HCT116 (cell line): ENCODE data around the gene RBM38. TPM values are rescaled to one million over a fixed set of nuclear protein-coding genes. Genes with fewer than 3 reads are reported as not detected.

Experiments used
- ATAC-seq: fragments of 200-7000 bp; cut with Tn5 transposase; 2 replicates; pipeline ENCODE4 v1.9.1; 2020; ENCODE audit warnings: mild to moderate bottlenecking, moderate library complexity
- BruUV-seq: library from RNA; stranded (reverse); fragments of 400-500 nt; replicated peaks from 2 replicates; lab custom pipeline; 2021; lab: Mats Ljungman, UMichigan
- CTCF ChIA-PET: fragments of 300-600 bp; sonication (Branson Sonifier 250); formaldehyde crosslinking; loops from one replicate; lab custom pipeline; 2021; ENCODE audit warnings: antibody characterized with exemption; lab: Charles Lee
- POLR2A ChIA-PET: fragments of 300-600, 350-600 bp; sonication (Branson Sonifier 250); formaldehyde crosslinking; loops from one replicate; lab custom pipeline; 2021; ENCODE audit warnings: antibody characterized with exemption; lab: Charles Lee
- RAD21 ChIA-PET, 2 experiments: fragments of 300-600 bp; sonication (Branson Sonifier 250); formaldehyde crosslinking; loops; one replicate each; lab custom pipeline; 2023; ENCODE audit warnings: low total read pairs in 2 of 2; ENCODE audit not compliant: uncharacterized antibody in 2 of 2, unreplicated experiment in 2 of 2, low non-redundant PET in 1 of 2; lab: Charles Lee
- DNase-seq: peaks from one replicate; pipeline ENCODE4 v3.0.0-alpha.2; 2010; ENCODE audit warnings: low read depth, low spot score
- H2AFZ ChIP-seq: fragments of 200-600 bp; shearing (Covaris generic), sonication (generic); 2 replicates; pipeline ENCODE4 v1.6.1; 2017; ENCODE audit warnings: low read depth, mixed run types, mixed read lengths, antibody characterized with exemption, low read length; ENCODE audit not compliant: poor library complexity, severe bottlenecking
- H3K27ac ChIP-seq: 2 replicates; pipeline ENCODE4 v1.5.1; 2012; ENCODE audit warnings: low read depth, low read length
- H3K27me3 ChIP-seq: fragments of 200-600 bp; sonication (generic); 2 replicates; pipeline ENCODE4 v1.6.1; 2016; ENCODE audit warnings: mixed run types, low read length, mixed read lengths; ENCODE audit not compliant: insufficient read depth
- H3K36me3 ChIP-seq, 2 experiments: fragments of 200-500 bp in 1 of 2; fragments of 200-600 bp in 1 of 2; sonication (Bioruptor generic) in 1 of 2; sonication (generic) in 1 of 2; 2 replicates each; pipeline versions ENCODE4 v1.5.1 to v1.6.1; 2014 to 2016; ENCODE audit warnings: low read length in 2 of 2, inconsistent platforms in 1 of 2, mixed read lengths in 1 of 2, mixed run types in 1 of 2; ENCODE audit not compliant: insufficient read depth in 2 of 2, control insufficient read depth in 1 of 2
- H3K4me1 ChIP-seq, 2 experiments: fragments of 200-600 bp in 1 of 2; sonication (generic) in 1 of 2; 2 replicates each; pipeline versions ENCODE4 v1.5.1 to v1.6.1; 2012 to 2017; ENCODE audit warnings: low read length in 2 of 2, inconsistent platforms in 1 of 2, mild to moderate bottlenecking in 1 of 2, mixed read lengths in 1 of 2, mixed run types in 1 of 2, moderate library complexity in 1 of 2; ENCODE audit not compliant: insufficient read depth in 2 of 2, control insufficient read depth in 1 of 2
- H3K4me2 ChIP-seq: fragments of 200-600 bp; sonication (generic); 2 replicates; pipeline ENCODE4 v1.6.1; 2017; ENCODE audit warnings: mixed run types, low read length, mixed read lengths
- H3K4me3 ChIP-seq, 2 experiments: fragments of 200-600 bp in 1 of 2; sonication (generic) in 1 of 2; replicated peaks in 1 of 2; 2 replicates each; pipeline ENCODE4 v1.5.1; 2011 to 2016; ENCODE audit warnings: low read length in 2 of 2, control low read depth in 1 of 2, low read depth in 1 of 2, mild to moderate bottlenecking in 1 of 2, mixed read lengths in 1 of 2, mixed run types in 1 of 2
- H3K79me2 ChIP-seq: fragments of 200-600 bp; sonication (generic); 2 replicates; pipeline ENCODE4 v1.6.1; 2017; ENCODE audit warnings: mild to moderate bottlenecking, mixed run types, low read length, moderate library complexity, mixed read lengths; ENCODE audit not compliant: insufficient read depth
- H3K9ac ChIP-seq: fragments of 200-600 bp; sonication (generic); 2 replicates; pipeline ENCODE4 v1.6.1; 2016; ENCODE audit warnings: low read length, mixed read lengths
- H3K9me2 ChIP-seq: fragments of 200-600 bp; sonication (generic), shearing (Covaris generic); 2 replicates; pipeline ENCODE4 v1.6.1; 2017; ENCODE audit warnings: mixed run types, mild to moderate bottlenecking, moderate library complexity; ENCODE audit not compliant: insufficient read depth
- H3K9me3 ChIP-seq, 2 experiments: fragments of 200-500 bp in 1 of 2; fragments of 200-600 bp in 1 of 2; sonication (Bioruptor generic) in 1 of 2; sonication (generic) in 1 of 2; 2 replicates each; pipeline ENCODE4 v1.6.1; 2014 to 2017; ENCODE audit warnings: low read length in 2 of 2, mixed read lengths in 2 of 2, inconsistent platforms in 1 of 2, low read depth in 1 of 2, mild to moderate bottlenecking in 1 of 2, mixed run types in 1 of 2, moderate library complexity in 1 of 2; ENCODE audit not compliant: control insufficient read depth in 1 of 2, insufficient read depth in 1 of 2
- H4K20me1 ChIP-seq: fragments of 200-600 bp; sonication (generic), shearing (Covaris generic); 2 replicates; pipeline ENCODE4 v1.6.1; 2017; ENCODE audit warnings: mixed run types, mild to moderate bottlenecking, moderate library complexity; ENCODE audit not compliant: insufficient read depth
- ATF3 ChIP-seq: IDR thresholded peaks from 2 replicates; pipeline ENCODE4 v1.6.1; 2012
- CBX3 ChIP-seq: IDR thresholded peaks from 2 replicates; pipeline ENCODE4 v1.6.1; 2012; ENCODE audit warnings: low read depth
- CEBPB ChIP-seq: IDR thresholded peaks from 2 replicates; pipeline ENCODE4 v1.6.1; 2012; ENCODE audit warnings: low read depth
- CTCF ChIP-seq, 3 experiments: fragments of 200-600 bp in 1 of 3; sonication (generic) in 1 of 3; IDR thresholded peaks in 2 of 3; conservative IDR thresholded peaks in 1 of 3; 2 replicates each; pipeline ENCODE4 v1.5.1; 2012 to 2017; ENCODE audit warnings: low read depth in 2 of 3, low read length in 2 of 3, antibody characterized with exemption in 1 of 3, borderline replicate concordance in 1 of 3, control low read depth in 1 of 3, mild to moderate bottlenecking in 1 of 3, mixed read lengths in 1 of 3, mixed run types in 1 of 3, moderate library complexity in 1 of 3; ENCODE audit not compliant: insufficient read depth in 1 of 3
- ELF1 ChIP-seq: IDR thresholded peaks from 2 replicates; pipeline ENCODE4 v1.6.1; 2012; ENCODE audit warnings: low read depth, borderline replicate concordance
- EZH2phosphoT487 ChIP-seq: fragments of 200-600 bp; IDR thresholded peaks from 2 replicates; pipeline ENCODE4 v1.6.1; 2018; ENCODE audit warnings: antibody characterized with exemption, borderline replicate concordance
- FOSL1 ChIP-seq: IDR thresholded peaks from 2 replicates; pipeline ENCODE4 v1.6.1; 2012; ENCODE audit warnings: low read depth
- JUND ChIP-seq: IDR thresholded peaks from 2 replicates; pipeline ENCODE4 v1.6.1; 2012
- MAX ChIP-seq: IDR thresholded peaks from 2 replicates; pipeline ENCODE4 v1.6.1; 2012
- POLR2AphosphoS5 ChIP-seq: IDR thresholded peaks from 2 replicates; pipeline ENCODE4 v1.6.1; 2011; ENCODE audit warnings: mild to moderate bottlenecking, low read depth, low read length, moderate library complexity
- RAD21 ChIP-seq: IDR thresholded peaks from 2 replicates; pipeline ENCODE4 v1.6.1; 2012; ENCODE audit warnings: low read depth, mild to moderate bottlenecking
- REST ChIP-seq: IDR thresholded peaks from 2 replicates; pipeline ENCODE4 v1.6.1; 2012; ENCODE audit warnings: low read depth
- TCF7L2 ChIP-seq: IDR thresholded peaks from 2 replicates; pipeline ENCODE4 v1.7.0; 2011; ENCODE audit warnings: borderline replicate concordance, inconsistent platforms; ENCODE audit not compliant: insufficient read depth, insufficient read length; ENCODE audit errors: extremely low read depth
- YY1 ChIP-seq: IDR thresholded peaks from 2 replicates; pipeline ENCODE4 v1.6.1; 2011; ENCODE audit warnings: low read length, low read depth, moderate library complexity, mild to moderate bottlenecking; ENCODE audit not compliant: insufficient replicate concordance; ENCODE audit errors: extremely low read depth
- intact Hi-C: fragments of 100-400 bp; cut with micrococcal nuclease; formaldehyde crosslinking; loops from 2 replicates; pipeline ENCODE4 v1.10.0; 2022
- total RNA-seq: library from RNA; stranded (reverse); gene quantifications from one replicate; pipeline ENCODE4 v1.2.1, GENCODE V29; 2021; ENCODE audit not compliant: unreplicated experiment

RBM38 gene
- total RNA-seq, 1 experiment from 2014 or later, result 36.2 TPM

GRCh38 chr20:57400231-57400701 lies 9.1 kb downstream of the RBM38 start (continued):
- TF ChIP-seq CTCF (IDR thresholded peaks at IDR 0.05 in 2 of 3, conservative IDR thresholded peaks at IDR 0.05 in 1 of 3; ENCODE audit: borderline replicate concordance in 1 of 3, insufficient read depth in 1 of 3, low read depth in 2 of 3, low read length in 2 of 3), result no peak
- TF ChIP-seq JUND, result no peak
- no peak for TF ChIP-seq YY1
- TF ChIP-seq RAD21, result no peak
- TF ChIP-seq EZH2phosphoT487, result no peak
- no peak for TF ChIP-seq CEBPB
- TF ChIP-seq FOSL1, result no peak

- no peak overlapping the region for H3K27ac ChIP-seq
- H3K27me3 ChIP-seq, result no peaks in the 10 kb centered on the region
- CTCF ChIA-PET, result no interaction called here
- peaks cover 42% of the 10 kb centered on the region; the same call in 1 of the 2 replicates for H3K79me2 ChIP-seq
- H3K4me1 ChIP-seq, result no peaks in the 10 kb centered on the region
- intact Hi-C loops, result no loop called here
- no peak overlapping the region for H3K4me3 ChIP-seq
- H3K4me2 ChIP-seq, result no peak overlapping the region
- POLR2A ChIA-PET, result no interaction called here
- H2AFZ ChIP-seq, result no peak overlapping the region
- ATAC-seq, result no peak
- H3K9me3 ChIP-seq, result no peaks in the 10 kb centered on the region
- H3K36me3 ChIP-seq, result peaks cover 13 to 28% of the 10 kb centered on the region in 2 experiments
- RAD21 ChIA-PET, result no interaction called here
- no peak overlapping the region for H3K9ac ChIP-seq
- no TSS peak for BruUV-seq
- DNase-seq, result no peak
- no peaks in the 10 kb centered on the region for H3K9me2 ChIP-seq
- no peaks in the 10 kb centered on the region for H4K20me1 ChIP-seq
- TF ChIP-seq POLR2AphosphoS5 (no peak), CTCF (IDR thresholded peaks at IDR 0.05 in 2 of 3, conservative IDR thresholded peaks at IDR 0.05 in 1 of 3; ENCODE audit: borderline replicate concordance in 1 of 3, insufficient read depth in 1 of 3, low read depth in 2 of 3, low read length in 2 of 3) (no peak), ELF1 (no peak), TCF7L2 (no peak), EZH2phosphoT487 (no peak), REST (no peak), YY1 (no peak), RAD21 (no peak), CBX3 (no peak), JUND (no peak), FOSL1 (no peak), CEBPB (no peak), ATF3 (no peak), MAX (no peak)
These were observed 9.8 kb downstream of the RBM38 start for GRCh38 chr20:57400821-57401564.
